Stimulated activated naive CD4-positive, alpha-beta T cell treated with Interleukin-2 at 50 U/mL for 16 hours (primary cell): ENCODE data around the gene INO80B.
A peak's percentile ranks its signal among the peaks of the same experiment; 100 is the strongest.
"Not testable (repeated sequence)": the region's sequence is repeated elsewhere in the genome, so short reads cannot be mapped to it uniquely, and the experiment has no call there.

Source experiments
- DNase-seq: peaks from one replicate; lab custom pipeline; 2025; lab: John Stamatoyannopoulos, UW

The INO80B gene

DNA sequence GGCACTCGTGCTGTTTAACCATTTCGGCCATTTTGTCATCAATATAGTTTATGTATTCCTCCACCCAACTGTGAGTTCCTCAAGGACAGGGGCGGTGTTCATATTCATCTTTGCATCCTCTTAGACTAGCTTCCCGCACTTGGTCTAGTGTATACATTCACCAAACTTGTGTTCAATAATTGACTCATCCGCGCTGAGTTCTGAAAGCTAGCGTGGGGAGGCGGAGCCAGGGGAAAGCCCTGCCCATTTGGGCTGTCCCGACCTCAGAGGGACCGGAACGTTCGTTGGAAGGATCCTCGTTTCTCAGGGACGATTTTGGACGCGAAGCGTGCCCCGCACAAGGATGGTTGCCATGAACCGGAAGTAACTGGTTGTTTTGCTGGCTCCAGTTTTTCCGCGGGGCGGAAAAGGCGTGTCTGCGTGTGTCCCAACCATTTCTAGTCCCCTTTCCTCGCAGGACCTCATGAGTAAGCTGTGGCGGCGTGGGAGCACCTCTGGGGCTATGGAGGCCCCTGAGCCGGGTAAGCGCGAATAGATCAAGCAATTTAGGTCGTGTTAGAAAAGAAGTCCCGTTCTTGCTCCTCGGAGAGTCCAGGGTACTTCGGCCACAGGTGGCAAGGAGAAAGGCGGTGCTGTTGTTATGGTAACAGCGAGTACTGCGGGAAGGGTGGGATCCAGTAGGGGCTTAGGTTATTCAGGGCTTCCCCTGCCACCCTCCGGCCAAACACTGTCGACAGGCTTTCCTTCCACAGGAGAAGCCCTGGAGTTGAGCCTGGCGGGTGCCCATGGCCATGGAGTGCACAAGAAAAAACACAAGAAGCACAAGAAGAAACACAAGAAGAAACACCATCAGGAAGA, at the start of gene INO80B:
INO80B (plus strand) TSS at position 434 of the 858 bp plus-strand sequence; CDS start at position 464, 30 bp downstream.
- peak; percentile 94 for DNase-seq

DNA sequence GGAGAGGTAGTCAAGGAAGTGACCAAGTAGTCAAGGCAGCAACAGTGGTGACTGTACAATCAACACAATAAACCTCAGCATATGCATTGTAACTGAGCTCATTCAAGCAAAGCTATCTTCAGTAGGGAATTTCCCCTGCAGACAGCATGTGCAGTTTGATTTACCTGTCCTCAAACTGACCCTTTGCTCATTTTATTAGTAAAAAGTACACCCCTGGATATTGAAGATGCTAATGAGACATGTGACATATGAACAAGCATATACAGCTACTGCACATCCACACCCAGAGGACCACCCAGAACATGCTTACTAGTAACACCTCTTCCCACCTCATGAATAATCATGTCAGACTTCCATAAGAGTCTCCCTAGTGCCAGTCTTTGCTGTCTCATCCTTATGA, 48.9 kb upstream of the INO80B start:
- DNase-seq, result no peak

DNA sequence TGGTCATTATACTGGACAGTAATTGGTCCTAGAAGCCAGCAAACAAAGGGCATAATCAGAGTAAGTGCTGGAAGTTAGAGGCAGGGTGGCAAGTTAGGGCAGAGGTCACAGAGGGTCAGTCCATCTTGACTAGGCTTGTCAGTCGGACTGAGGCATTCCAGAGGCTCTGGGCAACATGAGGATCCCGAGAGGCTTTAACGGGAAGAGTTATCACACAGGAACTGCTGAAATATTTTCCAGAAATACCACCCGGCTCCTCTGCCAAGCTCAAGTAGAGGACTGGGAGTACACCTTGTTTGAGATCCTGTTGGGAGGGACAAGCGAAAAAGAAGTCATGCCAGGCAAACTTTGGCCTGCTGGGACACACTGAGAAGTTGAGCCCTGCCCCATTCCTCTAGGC, 47.2 kb upstream of the INO80B start:
- DNase-seq, result no peak

DNA sequence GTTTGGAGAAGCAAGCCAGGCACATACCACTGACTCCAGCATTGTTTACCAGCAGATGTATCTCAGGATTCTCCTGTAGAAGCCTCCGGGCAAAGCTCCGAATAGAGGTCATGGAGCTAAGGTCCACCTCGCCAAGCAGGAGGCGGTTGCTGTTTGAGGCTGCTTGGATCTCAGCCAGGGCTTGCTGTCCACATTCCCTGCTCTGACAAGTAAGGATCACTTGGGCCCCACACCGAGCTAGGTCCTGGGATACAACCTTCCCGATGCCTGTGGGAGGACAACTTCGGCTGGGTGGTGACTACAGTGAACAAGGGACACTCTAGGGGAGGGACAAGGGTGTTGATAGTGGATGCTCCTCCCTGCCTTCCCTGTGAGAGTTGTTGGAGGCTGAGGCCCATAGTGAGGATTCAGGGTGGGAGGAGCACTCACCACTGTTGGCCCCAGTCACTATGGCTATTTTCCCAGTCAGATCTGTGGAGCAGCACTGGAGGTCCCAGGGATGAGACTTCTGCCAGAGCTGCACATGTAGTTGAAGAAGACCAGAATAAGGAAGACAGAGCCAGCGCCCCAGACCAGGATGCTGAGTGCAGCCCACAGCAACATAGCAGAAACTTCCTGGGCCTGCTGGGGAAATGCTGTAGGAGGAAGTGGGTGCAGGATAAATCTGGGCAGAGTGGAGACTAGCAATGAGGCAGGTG, 41.7 kb upstream of the INO80B start:
- no peak for DNase-seq

DNA sequence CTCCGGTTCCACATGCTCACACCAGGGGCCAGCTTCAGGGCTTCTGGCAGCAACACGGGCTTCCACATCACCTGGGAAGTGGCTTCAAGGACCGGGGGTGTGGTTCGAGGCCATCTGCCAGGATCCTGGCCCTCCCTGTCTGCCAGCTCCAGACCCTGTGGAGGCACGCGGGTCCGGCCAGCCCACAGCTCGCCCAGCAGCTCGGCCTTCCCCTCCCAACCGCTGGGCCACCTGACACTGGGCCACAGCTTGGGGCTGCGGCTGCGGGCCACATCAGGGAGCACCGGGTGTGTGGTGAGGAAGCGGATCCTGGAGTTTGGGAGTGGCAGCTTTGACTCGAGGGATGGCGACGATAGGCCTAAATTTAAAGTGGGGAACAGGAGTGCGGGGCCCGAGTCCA, 40.4 kb upstream of the INO80B start:
- no peak for DNase-seq

DNA sequence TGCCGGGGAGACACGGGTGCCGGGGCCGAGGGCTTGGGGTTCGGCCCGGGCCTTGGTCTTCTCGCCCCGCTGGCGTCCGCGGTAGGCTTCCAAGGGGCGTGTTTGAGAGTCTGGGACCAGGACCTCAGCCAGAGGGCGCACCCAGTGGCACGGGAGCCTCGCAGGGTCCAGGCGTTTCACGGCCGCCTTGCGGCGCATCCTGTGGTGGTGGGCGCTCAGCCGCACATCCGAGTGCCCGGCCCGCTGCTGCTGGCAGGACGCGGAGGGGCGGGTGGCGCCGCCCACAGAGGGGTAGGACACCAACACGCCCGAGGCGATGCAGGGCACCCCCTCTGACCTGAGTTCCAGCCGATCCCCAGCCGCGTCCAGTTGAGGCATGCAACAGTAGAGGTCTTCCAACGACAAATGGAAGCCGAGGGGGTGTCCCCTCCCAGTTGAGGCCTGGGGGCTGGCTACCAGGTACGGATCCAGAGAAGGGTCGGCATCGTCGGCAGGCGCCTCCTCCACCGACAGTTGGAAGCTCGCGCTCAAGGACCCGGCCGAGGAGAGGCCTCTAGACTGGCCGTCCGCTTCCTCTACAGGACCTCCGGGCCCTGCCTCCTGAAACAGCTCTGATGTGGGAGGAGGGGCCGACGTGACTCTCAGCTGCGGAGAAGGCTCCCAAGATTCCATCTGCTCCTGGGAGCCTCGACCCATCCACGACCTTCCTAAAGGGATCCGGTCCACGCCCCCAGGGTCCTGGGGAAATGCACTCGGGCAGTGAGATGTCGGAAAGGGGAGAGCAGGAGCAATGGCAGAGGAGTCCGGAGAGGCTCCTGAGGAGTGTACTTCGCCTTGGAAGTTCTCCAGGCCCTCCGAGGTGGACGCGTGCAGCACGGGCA, 39.8 kb upstream of the INO80B start:
- DNase-seq, result no peak

DNA sequence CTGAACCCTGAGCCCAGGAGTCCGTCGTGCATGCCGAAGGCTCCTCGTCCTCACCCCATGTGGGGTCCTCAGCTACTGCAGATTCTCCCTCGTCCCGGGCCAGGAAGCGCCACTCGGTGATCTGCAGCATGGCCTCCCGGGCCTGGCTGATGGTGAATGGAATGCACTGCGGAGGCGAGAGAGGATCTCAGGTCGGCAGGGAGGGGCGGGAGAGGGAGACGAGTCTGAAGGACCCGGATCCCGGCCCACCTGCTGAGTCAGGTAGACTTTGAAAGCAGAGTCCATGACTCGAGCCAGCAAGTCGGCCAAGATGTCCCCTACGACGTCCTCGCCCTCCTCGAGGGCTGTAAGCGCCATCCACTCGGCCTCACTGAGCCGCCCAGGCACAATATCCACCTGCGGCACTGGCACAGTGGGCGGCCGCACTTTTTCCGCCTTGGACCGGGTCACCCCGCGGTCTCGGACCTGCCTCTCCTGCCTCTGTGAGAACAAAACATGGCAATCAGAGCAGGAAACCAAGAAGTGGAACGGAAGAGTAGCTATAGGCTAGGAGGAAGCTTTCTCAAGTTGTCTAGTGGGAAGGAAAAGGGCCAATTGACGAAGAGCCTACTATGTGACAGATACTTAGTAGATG, 39.0 kb upstream of the INO80B start:
- DNase-seq, result no peak

DNA sequence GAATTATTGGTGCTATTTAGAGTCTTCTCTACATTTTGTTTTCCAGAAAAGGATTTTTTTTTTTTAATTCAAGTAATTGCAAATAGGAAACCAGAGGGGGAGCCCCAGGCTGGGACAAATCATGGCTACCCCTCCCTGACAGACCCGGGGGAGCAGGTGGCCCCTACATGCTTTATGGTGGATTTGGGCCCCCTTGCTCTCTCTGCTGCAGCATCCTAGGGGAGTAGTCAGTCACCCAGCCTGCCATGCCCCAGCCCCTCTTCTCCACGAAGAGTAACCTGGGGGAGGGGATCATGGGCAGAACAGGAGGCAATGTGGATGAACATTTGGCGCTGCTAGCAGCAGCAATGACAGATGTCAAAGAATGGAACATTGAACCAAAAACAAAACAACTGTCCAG, 38.1 kb upstream of the INO80B start:
- no peak for DNase-seq

DNA sequence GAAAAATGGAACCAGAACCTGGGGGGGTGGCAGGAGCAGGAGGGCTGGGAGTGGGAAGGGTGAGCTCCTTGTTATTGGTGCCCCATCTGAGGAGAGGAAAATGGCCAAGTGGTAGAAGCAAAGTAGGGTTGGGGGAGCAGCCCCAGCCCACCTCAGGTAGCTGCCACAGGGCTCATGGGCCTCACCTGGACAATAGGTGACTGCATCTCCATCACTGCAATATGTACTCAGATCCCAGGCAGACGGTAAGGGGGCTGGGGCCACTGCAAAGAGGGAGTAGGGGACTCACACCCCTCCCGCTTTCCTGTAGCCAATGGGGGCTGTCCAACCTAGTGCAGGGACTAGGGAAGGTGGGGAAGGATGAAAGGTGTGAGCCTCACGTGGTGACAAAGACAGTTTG, 37.7 kb upstream of the INO80B start:
- DNase-seq, result no peak

DNA sequence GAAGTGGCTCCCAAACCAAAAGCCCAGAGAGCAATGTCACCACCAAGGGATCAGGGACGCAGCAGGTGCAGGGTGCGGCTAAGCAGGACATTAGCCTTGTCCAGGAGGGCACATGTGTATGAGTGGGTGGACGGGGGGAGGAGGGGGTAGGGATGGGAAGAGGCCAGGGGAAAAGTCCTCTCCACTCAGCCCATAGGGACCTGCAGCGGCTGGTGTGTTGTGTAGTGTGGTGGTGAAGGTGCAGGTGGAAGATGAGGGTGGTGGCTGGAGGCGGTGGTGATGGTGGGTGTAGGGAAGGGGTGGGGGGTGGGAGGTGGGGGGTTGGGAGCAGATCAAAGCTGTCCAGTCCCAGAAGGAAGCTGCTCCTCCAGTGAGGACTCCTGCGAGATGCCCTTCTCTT, 37.1 kb upstream of the INO80B start:
- DNase-seq, result no peak

DNA sequence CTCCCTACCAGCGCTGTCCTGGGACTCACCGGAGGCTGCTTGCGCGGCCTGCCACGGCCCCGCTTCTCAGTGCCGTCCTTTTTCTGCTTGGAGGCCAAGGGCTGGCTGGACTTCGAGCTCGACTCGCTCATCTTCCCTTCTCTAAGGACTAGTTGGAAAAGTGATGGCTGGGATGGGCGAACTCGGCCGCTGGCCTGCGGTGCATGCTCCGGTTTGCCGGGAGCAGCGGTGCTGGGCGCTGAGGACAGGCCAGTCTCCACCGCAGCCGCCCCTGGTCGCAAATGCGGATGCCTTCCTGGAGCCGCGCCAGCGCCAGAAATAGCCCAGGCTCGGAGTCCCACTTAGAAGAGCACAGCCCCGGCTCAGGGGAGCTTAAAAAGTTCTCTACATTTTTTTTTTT, 36.6 kb upstream of the INO80B start:
- DNase-seq, result no peak

DNA sequence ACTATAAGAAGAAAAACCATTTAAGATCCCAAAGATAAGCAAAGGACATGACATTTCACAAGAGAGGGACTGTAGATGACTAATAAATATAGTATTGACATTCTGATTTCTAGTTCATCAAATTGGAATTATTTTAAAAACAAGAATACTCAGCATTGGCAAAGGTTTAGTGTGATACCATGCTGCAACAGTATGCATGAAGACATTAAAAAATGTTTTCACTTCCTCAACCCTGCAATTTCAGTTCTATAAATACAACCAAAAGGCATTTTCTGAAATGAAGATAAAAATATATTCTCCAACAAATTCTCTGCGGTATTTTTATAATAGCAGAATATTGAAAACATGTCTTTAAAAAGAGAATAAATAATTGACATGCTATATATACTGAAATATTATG, 35.5 kb upstream of the INO80B start:
- DNase-seq, result no peak

DNA sequence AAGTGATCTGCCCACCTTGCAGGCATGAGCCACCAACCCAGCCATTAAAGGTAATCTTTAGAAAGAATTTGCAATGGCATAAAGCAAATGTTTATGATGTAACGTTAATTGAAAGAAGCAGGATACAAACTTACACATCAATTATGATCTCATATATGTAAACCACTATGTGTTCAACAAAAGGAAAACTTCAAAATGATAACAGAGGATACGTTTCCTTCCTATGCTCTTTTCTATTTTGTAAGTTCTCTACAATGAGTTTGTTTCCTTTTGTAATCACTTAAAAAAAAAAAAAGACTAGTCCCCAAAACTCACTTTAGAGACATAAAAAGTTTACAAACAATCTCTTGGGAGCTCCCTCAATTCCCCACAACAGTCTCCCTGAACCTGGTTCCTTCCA, 34.9 kb upstream of the INO80B start:
- DNase-seq, result no peak

DNA sequence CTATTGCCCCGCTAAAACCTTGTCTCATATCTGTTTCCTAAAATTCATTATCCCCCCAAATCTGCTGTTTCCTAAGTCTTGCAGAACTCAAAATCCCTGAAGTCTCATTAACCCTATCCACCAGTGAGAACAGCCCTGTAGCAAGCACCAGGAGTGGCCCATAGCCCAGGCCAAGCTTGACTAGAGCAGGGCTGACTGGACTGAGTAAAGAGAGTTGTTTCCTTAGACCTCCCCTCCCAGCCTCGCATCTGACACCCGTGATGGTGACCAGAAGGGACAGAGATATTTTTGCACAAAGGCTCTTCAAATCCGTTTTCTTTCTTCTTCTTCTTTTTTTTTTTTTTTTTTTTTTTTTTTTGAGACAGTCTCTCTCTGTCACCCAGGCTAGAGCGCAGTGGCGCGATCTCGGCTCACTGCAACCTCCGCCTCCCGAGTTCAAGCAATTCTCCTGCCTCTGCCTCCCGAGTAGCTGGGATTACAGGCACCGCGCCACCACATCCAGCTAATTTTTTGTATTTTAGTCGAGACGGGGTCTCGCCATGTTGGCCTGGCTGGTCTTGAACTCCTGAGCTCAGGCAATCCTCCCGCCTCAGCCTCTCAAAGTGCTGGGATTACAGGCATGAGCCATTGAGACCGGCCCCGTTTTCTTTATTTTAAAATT, 34.3 kb upstream of the INO80B start:
- DNase-seq, result not testable (repeated sequence)

DNA sequence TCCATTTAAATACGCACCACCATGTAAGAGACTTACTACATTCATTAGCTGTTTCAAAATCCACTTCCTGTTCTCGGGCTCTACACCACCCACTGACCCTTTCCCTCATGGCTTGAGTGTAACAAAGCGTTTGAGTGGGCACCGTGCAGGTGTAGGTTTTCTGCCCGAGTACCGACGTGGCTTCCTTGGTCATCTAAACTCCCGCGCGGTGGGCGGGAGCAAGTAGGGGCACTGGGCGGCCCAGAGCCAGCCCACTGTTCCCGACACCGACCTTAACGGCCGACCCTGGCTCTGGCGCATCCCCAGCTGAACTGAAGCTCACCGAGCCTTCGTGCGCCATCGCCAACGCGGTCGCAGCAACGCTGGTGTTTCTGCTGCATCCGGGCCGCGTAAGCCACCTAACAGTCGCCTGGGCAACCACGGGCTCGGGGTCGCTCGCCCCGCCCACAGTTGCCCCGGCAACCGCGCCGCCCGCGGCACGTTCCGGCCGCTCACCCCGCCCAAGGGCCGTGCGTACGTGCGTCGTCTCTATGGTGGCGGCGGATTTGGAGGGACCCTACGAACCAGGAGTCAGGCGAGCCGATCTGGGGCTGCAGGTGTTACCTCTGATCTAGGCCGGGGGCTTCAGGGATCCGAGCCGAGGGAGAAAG, 33.5 kb upstream of the INO80B start, which contains the start of the genes C2orf81 and WDR54:
C2orf81 (minus strand) TSS at position 399 of the 650 bp plus-strand sequence; CDS start at position 340, 59 bp downstream.
WDR54 (plus strand) TSS at position 510 of the 650 bp plus-strand sequence. CDS start 424 bp downstream, outside the sequence.
- DNase-seq, result peak; percentile 92

DNA sequence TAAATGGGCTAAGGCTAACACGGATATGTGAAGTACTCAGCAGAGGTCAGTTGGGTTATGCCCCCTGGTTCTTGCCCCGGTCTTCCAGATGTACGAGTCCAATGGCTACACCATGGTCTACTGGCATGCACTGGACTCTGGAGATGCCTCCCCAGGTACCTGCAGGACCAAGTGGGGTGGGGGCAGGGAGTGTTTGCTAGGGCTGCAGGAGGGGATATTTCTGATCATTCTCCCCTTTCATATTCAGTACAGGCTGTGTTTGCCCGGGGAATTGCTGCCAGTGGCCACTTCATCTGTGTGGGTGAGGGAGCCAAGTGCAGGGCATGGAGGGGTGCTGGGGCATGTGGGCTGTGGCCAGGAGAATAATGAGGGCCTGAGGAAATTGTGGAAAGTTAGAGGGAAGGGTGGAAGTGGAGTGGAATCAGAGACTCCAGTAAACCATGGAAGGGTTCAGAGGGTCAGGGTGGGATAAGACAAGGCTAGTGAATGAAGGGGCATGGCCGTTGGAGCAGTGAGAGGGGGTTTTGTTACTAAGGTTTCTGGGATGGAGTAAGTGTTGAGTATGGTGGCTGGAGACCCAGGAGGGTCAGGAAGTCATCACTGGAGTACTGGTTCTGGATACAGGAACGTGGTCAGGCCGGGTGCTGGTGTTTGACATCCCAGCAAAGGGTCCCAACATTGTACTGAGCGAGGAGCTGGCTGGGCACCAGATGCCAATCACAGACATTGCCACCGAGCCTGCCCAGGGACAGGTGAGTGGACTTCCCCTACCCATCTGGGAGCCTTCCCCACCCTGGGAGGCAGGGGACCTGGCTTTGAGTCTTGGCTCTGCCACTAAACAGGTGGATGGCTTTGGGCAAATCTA, 31.4 kb upstream of the INO80B start:
- DNase-seq, result no peak

DNA sequence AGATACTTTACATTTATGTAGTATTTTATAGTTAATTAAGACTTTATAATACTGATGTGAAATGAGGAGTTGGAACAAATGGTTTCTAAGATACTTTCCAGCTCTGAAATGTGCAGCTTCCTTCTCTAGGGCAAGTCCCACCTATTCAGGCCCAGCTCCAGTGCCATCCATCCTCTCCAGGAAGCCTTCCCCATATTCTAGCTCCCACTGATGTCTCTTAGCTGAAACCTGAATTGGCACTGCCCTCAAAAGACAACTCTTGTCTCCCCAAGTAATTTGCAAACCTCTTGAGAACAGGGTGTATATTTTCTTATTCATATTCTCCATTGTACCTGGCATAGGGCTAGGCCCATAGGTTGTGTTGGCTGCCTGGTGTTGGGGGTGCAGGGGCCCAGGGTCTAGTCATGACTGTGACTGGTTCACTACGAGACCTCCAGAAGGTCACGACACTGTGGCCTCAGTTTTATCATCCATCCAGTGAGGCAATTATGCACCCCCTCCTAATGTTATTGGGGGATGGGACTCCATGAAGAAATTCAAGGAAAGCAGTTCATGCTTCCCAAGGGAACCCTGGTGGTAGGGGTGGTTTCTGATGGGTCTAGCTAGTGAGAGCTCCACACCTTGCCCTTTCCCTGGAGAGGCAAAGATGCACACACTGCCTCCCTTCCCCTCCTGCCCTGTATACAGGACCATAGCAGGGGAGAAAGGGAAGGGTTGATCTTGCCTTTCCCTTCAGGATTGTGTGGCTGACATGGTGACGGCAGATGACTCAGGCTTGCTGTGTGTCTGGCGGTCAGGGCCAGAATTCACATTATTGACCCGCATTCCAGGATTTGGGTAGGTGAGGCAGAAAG, 30.5 kb upstream of the INO80B start:
- no peak for DNase-seq

DNA sequence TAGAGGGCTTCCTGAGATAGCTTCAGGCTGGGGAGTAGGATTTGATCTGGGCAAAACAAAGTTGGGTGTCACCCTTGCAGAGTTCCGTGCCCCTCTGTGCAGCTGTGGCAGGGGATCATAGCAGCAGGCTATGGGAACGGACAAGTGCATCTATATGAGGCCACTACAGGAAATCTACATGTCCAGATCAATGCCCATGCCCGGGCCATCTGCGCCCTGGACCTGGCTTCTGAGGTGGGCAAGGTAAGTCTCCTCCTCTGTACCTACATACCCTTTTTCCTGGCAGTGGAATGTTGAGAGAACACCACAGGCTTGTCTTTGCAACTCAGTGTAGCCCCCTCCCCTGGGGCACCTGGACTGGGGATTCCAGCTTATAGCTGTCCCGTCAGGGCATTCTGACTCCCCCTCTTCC, 29.9 kb upstream of the INO80B start:
- no peak for DNase-seq

DNA sequence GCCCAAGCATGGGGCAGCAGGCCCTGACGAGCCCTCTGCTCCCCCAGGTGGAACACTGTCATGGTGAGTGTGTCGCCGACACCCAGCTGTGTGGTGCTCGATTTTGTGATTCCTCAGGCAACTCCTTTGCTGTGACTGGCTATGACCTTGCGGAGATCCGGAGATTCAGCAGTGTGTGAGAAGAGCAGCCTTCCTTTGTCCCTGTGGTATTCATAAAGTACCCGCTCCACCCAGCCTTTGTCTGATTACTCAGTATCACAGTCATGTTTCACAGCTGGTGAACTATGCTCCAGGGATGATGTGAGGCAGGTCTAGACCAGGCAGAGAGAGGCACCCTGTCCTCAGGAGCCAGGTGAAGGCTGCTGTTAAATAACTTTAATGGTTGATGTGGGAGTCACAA, 29.4 kb upstream of the INO80B start:
- DNase-seq, result no peak
